Erythroblast (primary cell): ENCODE results near the gene PHEX.

Experiments
- GATA1 ChIP-seq: IDR thresholded peaks from 2 replicates; pipeline ENCODE4 v1.6.1; 2011; ENCODE audit warnings: low read depth, mild to moderate bottlenecking, control low read depth, low read length, moderate library complexity
- POLR2A ChIP-seq: IDR thresholded peaks from 2 replicates; pipeline ENCODE4 v1.6.1; 2011; ENCODE audit warnings: mild to moderate bottlenecking, low read length

- TF ChIP-seq POLR2A: no peak
- TF ChIP-seq GATA1: no peak
Measured at GRCh38 chrX:22246620-22247019, 214.5 kb downstream of the PHEX start.
